Activated CD8-positive, alpha-beta T cell treated with anti-CD3 and anti-CD28 coated beads for 36 hours (primary cell): Measurements from ENCODE around the gene ECI2. TPM values are rescaled to one million over a fixed set of nuclear protein-coding genes. Genes with fewer than 3 reads are reported as not detected.

Source experiments
- ATAC-seq: fragments of 200-7000 bp; cut with Tn5 transposase; one replicate; pipeline ENCODE4 v1.10.0; 2021; ENCODE audit warnings: mild to moderate bottlenecking, moderate library complexity
- CTCF ChIA-PET: fragments of 350-600 bp; sonication (Branson Sonifier 250); formaldehyde crosslinking; loops from one replicate; lab custom pipeline; 2021; ENCODE audit warnings: antibody characterized with exemption; lab: Charles Lee
- POLR2A ChIA-PET: fragments of 350-600 bp; sonication (Branson Sonifier 250); formaldehyde crosslinking; loops from one replicate; lab custom pipeline; 2021; ENCODE audit warnings: antibody characterized with exemption; lab: Charles Lee
- DNase-seq: peaks from one replicate; pipeline ENCODE4 v3.0.0-alpha.2; 2020
- H3K27ac Mint-ChIP-seq: one replicate; pipeline ENCODE4 v1.8.0; 2021; ENCODE audit warnings: mild to moderate bottlenecking, mixed read lengths
- H3K27me3 Mint-ChIP-seq: one replicate; pipeline ENCODE4 v1.8.0; 2021; ENCODE audit warnings: mixed read lengths
- H3K36me3 Mint-ChIP-seq: one replicate; pipeline ENCODE4 v1.8.0; 2021; ENCODE audit warnings: low read depth, mixed read lengths
- H3K4me1 Mint-ChIP-seq: one replicate; pipeline ENCODE4 v1.8.0; 2021; ENCODE audit warnings: low read depth, mixed read lengths
- H3K4me3 Mint-ChIP-seq: one replicate; pipeline ENCODE4 v1.8.0; 2021; ENCODE audit warnings: mild to moderate bottlenecking, moderate library complexity, mixed read lengths
- H3K9me3 Mint-ChIP-seq: one replicate; pipeline ENCODE4 v1.8.0; 2021; ENCODE audit warnings: mixed read lengths
- CTCF ChIP-seq: fragments of 200-600 bp; IDR thresholded peaks from one replicate; pipeline ENCODE4 v1.8.0; 2022; ENCODE audit warnings: antibody characterized with exemption, mild to moderate bottlenecking
- intact Hi-C: fragments of 100-400 bp; cut with micrococcal nuclease; formaldehyde crosslinking; loops from one replicate; pipeline ENCODE4 v1.10.0; 2022
- total RNA-seq, 2 experiments: library from RNA; stranded (reverse); gene quantifications; one replicate each; pipeline ENCODE4 v1.2.3, GENCODE V29; 2021

Gene ECI2
- total RNA-seq, 2 experiments from 2014 or later, result 58.8 to 59.9 TPM

DNA sequence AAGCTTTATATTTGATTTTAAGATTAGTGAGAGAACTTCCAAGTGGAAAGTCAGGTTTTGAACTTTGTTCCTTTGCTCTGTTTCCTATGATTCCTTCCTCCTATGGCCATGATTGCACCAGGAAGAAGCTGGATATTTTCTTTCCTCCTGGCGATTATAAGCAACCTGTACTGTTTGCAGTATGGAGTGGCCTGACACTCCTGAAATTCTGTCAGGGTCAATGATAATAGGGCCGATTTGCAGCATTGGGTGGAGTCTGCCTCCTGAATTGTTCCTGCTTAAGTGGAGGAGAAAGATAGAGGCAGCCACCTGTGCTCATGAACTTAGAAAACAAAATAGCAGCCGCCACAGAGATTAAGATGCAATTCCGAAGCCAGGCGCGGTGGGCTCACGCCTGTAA is 46.7 kb downstream of the ECI2 start:
- CTCF ChIA-PET, result no interaction called here
- Mint-ChIP-seq H3K4me1 (no peaks in the 10 kb centered on the region), H3K4me3 (no peak overlapping the region), H3K27me3 (no peaks in the 10 kb centered on the region), H3K27ac (no peak overlapping the region), H3K36me3 (no peaks in the 10 kb centered on the region), H3K9me3 (no peaks in the 10 kb centered on the region)
- ATAC-seq (no peak), DNase-seq (no peak)
- POLR2A ChIA-PET, result no interaction called here
- TF ChIP-seq CTCF, result no peak
- intact Hi-C loops, result no loop called here

GRCh38 chr6:4085332-4085700 is 50.1 kb downstream of the ECI2 start:
- no peak for ATAC-seq
- no peaks in the 10 kb centered on the region for H3K36me3 Mint-ChIP-seq
- no peak overlapping the region for H3K4me3 Mint-ChIP-seq
- H3K9me3 Mint-ChIP-seq, result no peaks in the 10 kb centered on the region
- ChIA-PET POLR2A (no interaction called here), CTCF (no interaction called here)
- H3K4me1 Mint-ChIP-seq, result no peaks in the 10 kb centered on the region
- intact Hi-C loops, result no loop called here
- no peak for TF ChIP-seq CTCF
- H3K27me3 Mint-ChIP-seq, result no peaks in the 10 kb centered on the region
- no peak overlapping the region for H3K27ac Mint-ChIP-seq
- no peak for DNase-seq

- Mint-ChIP-seq H3K36me3 (no peaks in the 10 kb centered on the region), H3K27me3 (peaks cover under 1% of the 10 kb centered on the region), H3K4me1 (no peaks in the 10 kb centered on the region), H3K4me3 (no peak overlapping the region), H3K27ac (no peak overlapping the region), H3K9me3 (no peaks in the 10 kb centered on the region)
- POLR2A ChIA-PET, result no interaction called here
- intact Hi-C loops, result no loop called here
- no peak for DNase-seq
- TF ChIP-seq CTCF, result no peak
- CTCF ChIA-PET, result interaction anchor here (2.6 kb wide), 1 partner anchor 71 kb away, joined by 8 read pairs; no protein-coding TSS in a partner anchor
- ATAC-seq, result no peak
Measured at GRCh38 chr6:4084444-4085331, 50.7 kb downstream of the ECI2 start.

DNA sequence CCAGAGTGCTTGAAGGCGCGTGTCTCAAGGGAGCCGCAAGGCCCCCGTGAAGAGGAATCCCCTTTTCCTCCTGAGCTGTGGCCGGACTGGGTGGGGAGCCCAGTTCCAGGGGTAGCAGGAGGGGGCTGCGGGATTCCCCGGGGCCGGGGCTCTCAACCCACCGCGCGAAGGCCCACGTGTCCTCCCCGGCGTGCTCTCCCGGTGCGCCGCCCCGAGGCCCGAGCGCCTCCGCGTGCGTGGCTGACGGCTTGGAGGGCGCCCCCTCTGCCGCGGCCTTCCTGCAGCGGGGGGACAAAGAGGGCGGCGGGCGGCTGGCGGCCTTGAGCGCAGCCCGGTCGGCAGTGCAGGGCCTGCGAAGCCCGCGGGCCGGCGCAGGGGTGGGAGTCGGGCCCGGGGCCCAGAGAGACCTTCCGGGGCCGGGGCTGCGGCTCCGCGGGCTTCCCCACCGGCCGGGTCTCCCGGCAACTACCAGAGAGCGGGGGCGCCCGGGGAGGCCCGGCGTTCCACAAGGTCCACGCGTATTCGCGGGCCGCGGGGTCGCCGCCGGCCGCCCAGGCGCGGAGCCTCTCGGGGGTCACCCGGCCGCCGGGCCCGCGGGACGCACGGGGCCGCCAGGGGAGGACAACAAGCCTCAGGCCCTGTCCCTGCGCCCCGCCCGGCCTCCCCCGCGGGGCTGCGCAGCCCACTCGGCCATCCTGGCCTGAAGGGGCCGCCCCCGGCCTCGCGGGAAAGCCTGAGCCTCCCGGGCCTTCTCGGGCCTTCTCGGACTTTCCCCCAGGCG is 56.5 kb downstream of the ECI2 start, which contains the start of gene FAM217A:
FAM217A (minus strand) TSS at position 447 of the 781 bp plus-strand sequence. CDS start 1,723 bp downstream, outside the sequence.
- Mint-ChIP-seq H3K9me3 (no peaks in the 10 kb centered on the region), H3K4me3 (no peak within 1 kb of the TSS), H3K27ac (no peak within 1 kb of the TSS), H3K36me3 (no peaks in the 10 kb centered on the region), H3K27me3 (peaks cover 14% of the 10 kb centered on the region), H3K4me1 (no peaks in the 10 kb centered on the region)
- intact Hi-C loops, result no loop called here
- DNase-seq, result no peak
- ChIA-PET CTCF (no interaction called here), POLR2A (no interaction called here)
- ATAC-seq, result no peak
- TF ChIP-seq CTCF, result no peak
